Activated CD8-positive, alpha-beta memory T cell treated with anti-CD3 and anti-CD28 coated beads for 1 hour (primary cell): ENCODE results near the gene EFNA1.

Source experiments
- DNase-seq, 2 donors: peaks; one replicate each; pipeline ENCODE4 v3.0.0-alpha.2; 2020; ENCODE audit warnings: low read depth in 1 of 2; ENCODE audit errors: extremely low read depth in 1 of 2

EFNA1 gene

GRCh38 chr1:155127105-155127966 lies at the start of gene EFNA1:
TSS of gene EFNA1 (plus strand) at chr1:155127876. CDS start at chr1:155127978, 102 bp downstream.
- no peak for DNase-seq

GRCh38 chr1:155078469-155079209 lies 49.0 kb upstream of the EFNA1 start, which contains the start of gene EFNA3:
TSS of gene EFNA3 (plus strand) at chr1:155078837. CDS start at chr1:155078942, 105 bp downstream.
- peak in 1 of 2 donors; percentile 50 for DNase-seq

GRCh38 chr1:155079210-155079486 lies 48.5 kb upstream of the EFNA1 start:
- no peak for DNase-seq

GRCh38 chr1:155079487-155080311 lies 48.0 kb upstream of the EFNA1 start:
- DNase-seq: no peak

GRCh38 chr1:155080312-155081228 lies 47.1 kb upstream of the EFNA1 start:
- no peak for DNase-seq

- DNase-seq: no peak
Observed at GRCh38 chr1:155081472-155082300, 46.0 kb upstream of the EFNA1 start.

GRCh38 chr1:155082301-155083051 lies 45.2 kb upstream of the EFNA1 start:
- DNase-seq: no peak

GRCh38 chr1:155083052-155083541 lies 44.6 kb upstream of the EFNA1 start:
- no peak for DNase-seq

GRCh38 chr1:155083865-155084721 lies 43.6 kb upstream of the EFNA1 start:
- DNase-seq: no peak

- DNase-seq: peak; percentile 67 to 86
Observed at GRCh38 chr1:155084722-155085503, 42.8 kb upstream of the EFNA1 start.

- DNase-seq: peak; percentile 66
Observed at GRCh38 chr1:155085504-155086127, 42.1 kb upstream of the EFNA1 start.

- peak; percentile 49 to 70 for DNase-seq
Observed at GRCh38 chr1:155086128-155086741, 41.4 kb upstream of the EFNA1 start.

GRCh38 chr1:155086856-155087535 lies 40.7 kb upstream of the EFNA1 start:
- DNase-seq: no peak

GRCh38 chr1:155091071-155092051 lies 36.3 kb upstream of the EFNA1 start:
- DNase-seq: peak; percentile 34 to 68
